K562 (cell line): ENCODE data around the gene CISTR.

Experiments
- HDAC6 ChIP-seq: IDR thresholded peaks from 2 replicates; pipeline ENCODE4 v1.6.1; 2012; ENCODE audit warnings: low read depth, mild to moderate bottlenecking, control low read depth, inconsistent platforms, low read length, moderate library complexity
- POLR2A ChIP-seq: fragments of 450-650 bp; conservative IDR thresholded peaks from 2 replicates; pipeline ENCODE4 v1.6.1; 2016
- RCOR1 ChIP-seq, 2 experiments: IDR thresholded peaks; 2 replicates each; pipeline ENCODE4 v1.6.1; 2012; ENCODE audit warnings: low read depth in 2 of 2, low read length in 2 of 2, borderline replicate concordance in 1 of 2, improper control_type of control experiment in 1 of 2
- SP2 ChIP-seq: IDR thresholded peaks from 2 replicates; pipeline ENCODE4 v1.6.1; 2011; ENCODE audit warnings: mild to moderate bottlenecking, low read depth, low read length, moderate library complexity; ENCODE audit not compliant: poor library complexity, severe bottlenecking; ENCODE audit errors: extremely low read depth
- SRSF1 ChIP-seq: fragments of 200-400 bp; formaldehyde crosslinking; IDR thresholded peaks from 2 replicates; pipeline ENCODE4 v1.6.1; 2017; ENCODE audit warnings: mild to moderate bottlenecking, low read depth, low read length, moderate library complexity
- ZNF76 ChIP-seq: fragments of 250-450 bp; sonication (Bioruptor Pico); IDR thresholded peaks from 2 replicates; pipeline ENCODE4 v1.4.0; 2020; ENCODE audit warnings: mild to moderate bottlenecking, moderate library complexity, borderline replicate concordance
- TF ChIP-seq, protein P1 (sequence below): fragments of 450-650 bp; IDR thresholded peaks from 2 replicates; pipeline ENCODE4 v1.6.1; 2018; ENCODE audit not compliant: partially characterized antibody
- TF ChIP-seq, protein P2 (sequence below): sonication (generic); formaldehyde crosslinking; IDR thresholded peaks from 2 replicates; pipeline ENCODE4 v1.9.0; 2022; ENCODE audit warnings: mild to moderate bottlenecking, missing genetic modification reagents
- TF ChIP-seq, protein P3 (sequence below): sonication (generic); formaldehyde crosslinking; IDR thresholded peaks from 2 replicates; pipeline ENCODE4 v1.5.0; 2020; ENCODE audit warnings: missing genetic modification reagents

DNA sequence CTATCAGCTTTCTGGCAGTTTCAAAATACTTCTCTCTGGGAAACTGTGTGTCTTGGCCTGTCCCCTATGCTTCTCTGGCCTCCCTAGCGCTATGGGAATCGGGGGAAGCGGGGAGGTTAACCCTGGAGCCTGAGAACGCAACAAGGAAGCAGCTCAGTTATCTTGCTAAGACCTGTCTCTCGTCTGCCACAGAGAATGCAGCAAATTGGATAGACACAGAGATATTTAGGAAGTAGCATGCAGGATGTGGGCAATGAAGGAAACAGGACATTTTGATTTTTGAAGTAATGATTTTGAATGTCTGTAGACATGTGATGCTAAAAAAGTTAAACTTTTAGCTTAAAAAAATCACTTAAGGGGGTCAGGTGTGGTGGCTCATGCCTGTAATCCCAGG lies 18.0 kb downstream of the CISTR start:
- TF ChIP-seq SP2 (no peak), HDAC6 (no peak), POLR2A (no peak), SRSF1 (no peak), ZNF76 (CRISPR knock-in tag) (no peak), RCOR1 (IDR thresholded peaks at IDR 0.05; ENCODE audit: borderline replicate concordance in 1 of 2, low read depth in 2 of 2, low read length in 2 of 2) (no peak)
- TF ChIP-seq, protein P1, sequence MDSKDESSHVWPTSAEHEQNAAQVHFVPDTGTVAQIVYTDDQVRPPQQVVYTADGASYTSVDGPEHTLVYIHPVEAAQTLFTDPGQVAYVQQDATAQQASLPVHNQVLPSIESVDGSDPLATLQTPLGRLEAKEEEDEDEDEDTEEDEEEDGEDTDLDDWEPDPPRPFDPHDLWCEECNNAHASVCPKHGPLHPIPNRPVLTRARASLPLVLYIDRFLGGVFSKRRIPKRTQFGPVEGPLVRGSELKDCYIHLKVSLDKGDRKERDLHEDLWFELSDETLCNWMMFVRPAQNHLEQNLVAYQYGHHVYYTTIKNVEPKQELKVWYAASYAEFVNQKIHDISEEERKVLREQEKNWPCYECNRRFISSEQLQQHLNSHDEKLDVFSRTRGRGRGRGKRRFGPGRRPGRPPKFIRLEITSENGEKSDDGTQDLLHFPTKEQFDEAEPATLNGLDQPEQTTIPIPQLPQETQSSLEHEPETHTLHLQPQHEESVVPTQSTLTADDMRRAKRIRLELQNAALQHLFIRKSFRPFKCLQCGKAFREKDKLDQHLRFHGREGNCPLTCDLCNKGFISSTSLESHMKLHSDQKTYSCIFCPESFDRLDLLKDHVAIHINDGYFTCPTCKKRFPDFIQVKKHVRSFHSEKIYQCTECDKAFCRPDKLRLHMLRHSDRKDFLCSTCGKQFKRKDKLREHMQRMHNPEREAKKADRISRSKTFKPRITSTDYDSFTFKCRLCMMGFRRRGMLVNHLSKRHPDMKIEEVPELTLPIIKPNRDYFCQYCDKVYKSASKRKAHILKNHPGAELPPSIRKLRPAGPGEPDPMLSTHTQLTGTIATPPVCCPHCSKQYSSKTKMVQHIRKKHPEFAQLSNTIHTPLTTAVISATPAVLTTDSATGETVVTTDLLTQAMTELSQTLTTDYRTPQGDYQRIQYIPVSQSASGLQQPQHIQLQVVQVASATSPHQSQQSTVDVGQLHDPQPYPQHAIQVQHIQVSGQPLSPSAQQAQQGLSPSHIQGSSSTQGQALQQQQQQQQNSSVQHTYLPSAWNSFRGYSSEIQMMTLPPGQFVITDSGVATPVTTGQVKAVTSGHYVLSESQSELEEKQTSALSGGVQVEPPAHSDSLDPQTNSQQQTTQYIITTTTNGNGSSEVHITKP: no peak
- TF ChIP-seq, protein P2, sequence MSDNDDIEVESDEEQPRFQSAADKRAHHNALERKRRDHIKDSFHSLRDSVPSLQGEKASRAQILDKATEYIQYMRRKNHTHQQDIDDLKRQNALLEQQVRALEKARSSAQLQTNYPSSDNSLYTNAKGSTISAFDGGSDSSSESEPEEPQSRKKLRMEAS (CRISPR knock-in tag): no peak
- TF ChIP-seq, protein P3, sequence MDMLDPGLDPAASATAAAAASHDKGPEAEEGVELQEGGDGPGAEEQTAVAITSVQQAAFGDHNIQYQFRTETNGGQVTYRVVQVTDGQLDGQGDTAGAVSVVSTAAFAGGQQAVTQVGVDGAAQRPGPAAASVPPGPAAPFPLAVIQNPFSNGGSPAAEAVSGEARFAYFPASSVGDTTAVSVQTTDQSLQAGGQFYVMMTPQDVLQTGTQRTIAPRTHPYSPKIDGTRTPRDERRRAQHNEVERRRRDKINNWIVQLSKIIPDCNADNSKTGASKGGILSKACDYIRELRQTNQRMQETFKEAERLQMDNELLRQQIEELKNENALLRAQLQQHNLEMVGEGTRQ (CRISPR knock-in tag): no peak
